Retinal pigment epithelial cell (primary cell): Measurements from ENCODE around the gene SIGLEC9.

Experiments used
- DNase-seq: peaks from one replicate; pipeline ENCODE4 v3.0.0-alpha.2; 2010; ENCODE audit warnings: low read depth
- H3K4me3 ChIP-seq: 2 replicates; pipeline ENCODE4 v1.5.1; 2011; ENCODE audit warnings: mild to moderate bottlenecking, low read length, control low read depth, moderate library complexity
- CTCF ChIP-seq: conservative IDR thresholded peaks from 2 replicates; pipeline ENCODE4 v1.5.1; 2011; ENCODE audit warnings: low read depth, low read length, control low read depth, inconsistent platforms

SIGLEC9 gene

DNA sequence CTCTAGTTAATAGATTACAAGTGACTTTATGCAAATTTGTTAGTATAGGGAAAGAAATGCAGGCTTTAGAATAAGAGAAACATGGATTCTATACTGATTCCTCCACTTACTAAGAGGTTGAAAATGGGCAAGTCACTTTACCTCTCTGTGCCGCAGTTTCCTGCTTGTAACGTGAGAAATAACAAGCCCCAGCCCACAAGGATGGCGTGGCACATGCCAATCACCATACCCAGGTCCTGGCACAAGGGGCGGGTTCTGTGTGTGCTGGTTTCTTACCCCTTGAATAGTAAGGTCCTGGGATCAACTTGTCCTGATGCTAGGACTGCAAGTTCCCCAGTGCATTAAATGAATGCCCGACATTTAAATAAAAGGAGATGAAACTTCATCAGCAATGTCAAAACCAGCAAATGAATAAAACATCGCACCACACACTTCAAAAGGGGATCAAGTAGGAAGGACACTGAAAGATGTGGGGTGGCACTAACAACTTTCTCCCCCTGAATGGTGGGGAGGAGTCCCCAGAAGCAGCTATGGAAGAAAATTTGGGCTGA, 7.9 kb upstream of the SIGLEC9 start:
- H3K4me3 ChIP-seq = no peak overlapping the region
- no peak for DNase-seq
- no peak for TF ChIP-seq CTCF

DNA sequence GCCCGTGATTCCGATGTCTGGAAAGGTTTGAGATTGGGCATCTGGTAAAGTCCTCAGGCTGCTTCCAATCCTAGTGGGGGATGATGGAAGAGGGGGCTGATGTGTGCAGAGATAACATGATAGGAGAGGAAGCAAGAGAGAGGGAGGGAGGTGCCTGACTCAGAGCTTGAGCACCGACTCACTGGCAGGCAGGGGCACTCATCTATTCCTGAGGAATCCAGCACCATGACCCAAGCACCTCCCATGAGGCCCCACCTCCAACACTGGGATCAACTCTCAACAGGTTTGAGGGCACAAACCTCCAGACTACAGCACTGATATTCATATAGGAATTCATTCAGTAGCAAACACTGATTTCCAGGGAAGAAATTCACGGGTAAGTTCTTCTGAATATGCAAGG, 5.6 kb upstream of the SIGLEC9 start:
- DNase-seq = no peak
- no peak overlapping the region for H3K4me3 ChIP-seq
- TF ChIP-seq CTCF = no peak

DNA sequence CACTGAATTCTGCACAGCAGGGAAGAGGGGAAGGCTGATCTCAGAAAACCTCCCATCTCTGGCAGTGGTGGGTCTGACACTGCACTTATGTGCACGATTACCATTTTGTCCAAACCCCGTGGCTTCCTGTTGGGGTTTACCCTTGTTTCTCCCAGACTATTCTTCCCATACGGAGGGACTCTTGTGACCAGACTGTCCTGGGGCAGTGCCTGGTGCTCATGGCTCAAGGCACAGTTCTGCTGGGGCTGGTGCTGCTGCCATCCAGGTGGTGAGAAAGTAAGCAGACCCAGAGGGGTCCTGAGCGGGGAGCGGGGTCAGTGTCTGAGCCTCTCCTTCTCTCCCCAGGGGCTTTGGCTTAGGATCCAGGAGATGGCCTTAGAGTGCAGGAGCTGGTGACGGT, 5.1 kb upstream of the SIGLEC9 start:
- TF ChIP-seq CTCF = no peak
- H3K4me3 ChIP-seq = no peak overlapping the region
- DNase-seq = no peak

DNA sequence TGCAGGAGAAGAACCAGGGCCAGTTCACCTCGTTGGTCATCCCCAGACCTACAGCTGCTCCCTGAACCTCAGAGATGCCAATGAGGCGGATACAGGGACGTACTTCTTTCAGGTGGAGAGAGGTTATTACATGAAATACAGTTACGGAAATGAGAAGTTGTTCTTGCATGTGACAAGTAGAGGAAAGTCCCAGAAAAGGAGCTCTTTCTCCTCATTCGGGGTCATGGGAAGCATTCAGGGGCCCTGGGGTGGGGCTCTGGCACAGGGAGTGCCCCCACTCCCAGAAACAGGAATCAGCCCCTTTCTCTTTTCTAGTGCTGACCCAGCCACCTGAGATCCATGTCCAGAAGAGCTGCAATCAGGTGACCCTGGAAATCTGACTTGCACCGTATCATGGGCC, 4.5 kb upstream of the SIGLEC9 start:
- no peak overlapping the region for H3K4me3 ChIP-seq
- no peak for TF ChIP-seq CTCF
- no peak for DNase-seq

GRCh38 chr19:51121257-51121656, 3.4 kb upstream of the SIGLEC9 start:
- no peak for TF ChIP-seq CTCF
- no peak overlapping the region for H3K4me3 ChIP-seq
- DNase-seq = no peak

GRCh38 chr19:51122112-51122981, 2.4 kb upstream of the SIGLEC9 start:
- H3K4me3 ChIP-seq = peak overlapping the region; percentile 6
- TF ChIP-seq CTCF = no peak
- DNase-seq = no peak

GRCh38 chr19:51123381-51123800, 1.3 kb upstream of the SIGLEC9 start:
- no peak for TF ChIP-seq CTCF
- H3K4me3 ChIP-seq = no peak overlapping the region
- DNase-seq = no peak
